IMR-90 (cell line): Measurements from ENCODE around the gene HSD17B10. TPM values are rescaled to one million over a fixed set of nuclear protein-coding genes. Genes with fewer than 3 reads are reported as not detected.
A peak's percentile ranks its signal among the peaks of the same experiment; 100 is the strongest.

Experiments used
- ATAC-seq: fragments of 200-7000 bp; cut with Tn5 transposase; 2 replicates; pipeline ENCODE4 v1.9.1; 2020; ENCODE audit warnings: low read depth, mild to moderate bottlenecking, moderate library complexity
- BruUV-seq: library from RNA; stranded (reverse); fragments of 400-500 nt; replicated peaks from 2 replicates; lab custom pipeline; 2021; lab: Mats Ljungman, UMichigan
- CTCF ChIA-PET: fragments of 300-600 bp; formaldehyde crosslinking; extraction: SDS; loops from one replicate; lab custom pipeline; 2021; ENCODE audit warnings: antibody characterized with exemption; lab: Yijun Ruan, JAX
- POLR2A ChIA-PET: fragments of 300-600 bp; sonication (Branson Sonifier 250); formaldehyde crosslinking; loops from one replicate; lab custom pipeline; 2022; ENCODE audit warnings: antibody characterized with exemption; ENCODE audit not compliant: unreplicated experiment; lab: Charles Lee
- DNase-seq: peaks from one replicate; pipeline ENCODE4 v3.0.0; 2013
- H2AFZ ChIP-seq: replicated peaks from 2 replicates; pipeline ENCODE3; 2013; ENCODE audit warnings: low read length, mild to moderate bottlenecking; ENCODE audit not compliant: poor library complexity
- H2AK5ac ChIP-seq: 2 replicates; pipeline ENCODE4 v1.6.1; 2013; ENCODE audit warnings: low read depth, low read length, inconsistent platforms
- H2AK9ac ChIP-seq: replicated peaks from 2 replicates; pipeline ENCODE3; 2013; ENCODE audit warnings: mild to moderate bottlenecking, low read depth, low read length, moderate library complexity; ENCODE audit not compliant: poor library complexity
- H2BK120ac ChIP-seq: 2 replicates; pipeline ENCODE4 v1.6.1; 2013; ENCODE audit warnings: low read depth, low read length, inconsistent platforms
- H2BK15ac ChIP-seq: 3 replicates; pipeline ENCODE4 v1.6.1; 2013; ENCODE audit warnings: low read depth, low read length, inconsistent platforms
- H2BK20ac ChIP-seq: 2 replicates; pipeline ENCODE4 v1.6.1; 2013; ENCODE audit warnings: low read depth, mild to moderate bottlenecking, inconsistent platforms, low read length, moderate library complexity
- H2BK5ac ChIP-seq: 2 replicates; pipeline ENCODE4 v1.6.1; 2013; ENCODE audit warnings: mild to moderate bottlenecking, low read depth, low read length, inconsistent platforms; ENCODE audit not compliant: poor library complexity, severe bottlenecking
- H3K14ac ChIP-seq: replicated peaks from 2 replicates; pipeline ENCODE4 v1.6.1; 2013; ENCODE audit warnings: low read depth, low read length, inconsistent platforms
- H3K18ac ChIP-seq: 2 replicates; pipeline ENCODE4 v1.6.1; 2013; ENCODE audit warnings: low read depth, low read length, control low read depth
- H3K23ac ChIP-seq: 2 replicates; pipeline ENCODE4 v1.6.1; 2013; ENCODE audit warnings: low read depth, low read length, inconsistent platforms
- H3K27ac ChIP-seq: 2 replicates; pipeline ENCODE4 v1.5.1; 2013; ENCODE audit warnings: mild to moderate bottlenecking, control low read depth, low read length; ENCODE audit not compliant: insufficient read depth
- H3K27me3 ChIP-seq: 2 replicates; pipeline ENCODE4 v1.6.1; 2013; ENCODE audit warnings: low read length; ENCODE audit not compliant: control insufficient read depth, insufficient read depth
- H3K36me3 ChIP-seq: 2 replicates; pipeline ENCODE4 v1.6.1; 2013; ENCODE audit warnings: low read length, mixed read lengths; ENCODE audit not compliant: control insufficient read depth, insufficient read depth
- H3K4ac ChIP-seq: 2 replicates; pipeline ENCODE4 v1.6.1; 2013; ENCODE audit warnings: low read depth, low read length, inconsistent platforms
- H3K4me1 ChIP-seq: 2 replicates; pipeline ENCODE4 v1.6.1; 2013; ENCODE audit warnings: low read length, mixed read lengths; ENCODE audit not compliant: control insufficient read depth, insufficient read depth
- H3K4me2 ChIP-seq: 2 replicates; pipeline ENCODE4 v1.6.1; 2013; ENCODE audit warnings: low read depth, mild to moderate bottlenecking, control low read depth, low read length, moderate library complexity
- H3K4me3 ChIP-seq: 2 replicates; pipeline ENCODE4 v1.5.1; 2013; ENCODE audit warnings: low read depth, mild to moderate bottlenecking, control low read depth, low read length, moderate library complexity; ENCODE audit not compliant: insufficient read depth
- H3K56ac ChIP-seq: 2 replicates; pipeline ENCODE4 v1.6.1; 2013; ENCODE audit warnings: low read length, inconsistent platforms; ENCODE audit not compliant: insufficient read depth; ENCODE audit errors: extremely low read depth
- H3K79me1 ChIP-seq, 2 experiments: 2 replicates each; pipeline ENCODE4 v1.6.1; 2013; ENCODE audit warnings: low read length in 2 of 2, inconsistent platforms in 1 of 2, low read depth in 1 of 2
- H3K9ac ChIP-seq: 2 replicates; pipeline ENCODE4 v1.6.1; 2013; ENCODE audit warnings: low read depth, low read length, control low read depth
- H3K9me1 ChIP-seq: 2 replicates; pipeline ENCODE4 v1.6.1; 2013; ENCODE audit warnings: low read length, inconsistent platforms; ENCODE audit not compliant: insufficient read depth
- H3K9me3 ChIP-seq: 2 replicates; pipeline ENCODE4 v1.6.1; 2013; ENCODE audit warnings: low read length; ENCODE audit not compliant: control insufficient read depth, insufficient read depth
- H4K20me1 ChIP-seq: 2 replicates; pipeline ENCODE4 v1.6.1; 2013; ENCODE audit warnings: low read length, inconsistent platforms; ENCODE audit not compliant: insufficient read depth
- H4K5ac ChIP-seq: 2 replicates; pipeline ENCODE4 v1.6.1; 2013; ENCODE audit warnings: mild to moderate bottlenecking, low read depth, low read length, control low read depth
- H4K8ac ChIP-seq, 2 experiments: 2 replicates each; pipeline ENCODE4 v1.6.1; 2013; ENCODE audit warnings: low read depth in 2 of 2, low read length in 2 of 2, control low read depth in 1 of 2, inconsistent platforms in 1 of 2
- H4K91ac ChIP-seq: 2 replicates; pipeline ENCODE4 v1.6.1; 2013; ENCODE audit warnings: low read depth, low read length, inconsistent platforms; ENCODE audit not compliant: insufficient read depth
- CEBPB ChIP-seq: IDR thresholded peaks from 2 replicates; pipeline ENCODE4 v1.6.1; 2012; ENCODE audit warnings: low read depth, low read length, improper control_type of control experiment
- ELK1 ChIP-seq: fragments of 150-350 bp; IDR thresholded peaks from 2 replicates; pipeline ENCODE4 v1.6.1; 2016; ENCODE audit warnings: low read depth, mild to moderate bottlenecking, low read length, moderate library complexity, borderline replicate concordance
- WGBS, 2 experiments: methylation state at CpG; one replicate each; pipeline versions ENCODE4 v1.1.5 to v1.1.7; 2013; ENCODE audit warnings: missing lambda C conversion rate in 2 of 2; ENCODE audit not compliant: insufficient read length in 1 of 2; ENCODE audit errors: extremely low coverage in 2 of 2; 5-methylcytosine and 5-hydroxymethylcytosine counted together
- dilution Hi-C: fragments of 300-500 bp; cut with HindIII; formaldehyde crosslinking; loops from one replicate; pipeline ENCODE4 v1.14.3; 2018; ENCODE audit warnings: low sequenced_read_pairs; ENCODE audit not compliant: unreplicated experiment
- in situ Hi-C: fragments of 300-500 bp; cut with MboI; formaldehyde crosslinking; loops from 3 replicates; pipeline ENCODE4 v1.14.3; 2019; ENCODE audit warnings: low sequenced_read_pairs, inconsistent platforms, mixed read lengths
- intact Hi-C: fragments of 100-400 bp; cut with micrococcal nuclease; formaldehyde crosslinking; loops from 2 replicates; pipeline ENCODE4 v1.10.0; 2022
- polyA plus RNA-seq, 3 experiments: library from polyadenylated mRNA; depleted of rRNA; stranded (reverse); fragments of >200 nt; gene quantifications; 2 replicates each; pipeline ENCODE4 v1.2.3, GENCODE V29; 2012; ENCODE audit warnings: low replicate concordance in 1 of 3
- total RNA-seq: library from RNA; depleted of rRNA; stranded (reverse); fragments of >200 nt; gene quantifications from 2 replicates; pipeline ENCODE4 v1.2.3, GENCODE V29; 2012

Gene HSD17B10
- total and polyA plus RNA-seq, 2 of the 4 experiments (the other 2 are of a cell fraction): 99.8 to 118 TPM

- DNase-seq (peak; percentile 72), ATAC-seq (peak; percentile 42)
- H3K4ac ChIP-seq: no peak overlapping the region
- TF ChIP-seq ELK1 (no peak), CEBPB (peak; percentile 78)
- H4K91ac ChIP-seq: no peak overlapping the region
- peaks cover 3% of the 10 kb centered on the region; the same call in 1 of the 2 replicates for H3K9me1 ChIP-seq
- H3K4me2 ChIP-seq: no peak overlapping the region
- no peaks in the 10 kb centered on the region for H3K79me1 ChIP-seq
- no peaks in the 10 kb centered on the region for H3K36me3 ChIP-seq
- no peak overlapping the region for H3K23ac ChIP-seq
- no peak overlapping the region for H3K18ac ChIP-seq
- no TSS peak for BruUV-seq
- H4K20me1 ChIP-seq: no peaks in the 10 kb centered on the region
- in situ Hi-C loops (no loop called here), intact Hi-C loops (no loop called here), dilution Hi-C loops (no loop called here)
- no peak overlapping the region for H3K14ac ChIP-seq
- ChIA-PET CTCF (no interaction called here), POLR2A (no interaction called here)
- H2AK9ac ChIP-seq: no peak overlapping the region
- H2BK5ac ChIP-seq: no peak overlapping the region
- no peak overlapping the region for H3K27ac ChIP-seq
- no peak overlapping the region for H2BK15ac ChIP-seq
- H2AFZ ChIP-seq: no peak overlapping the region
- no peak overlapping the region for H4K8ac ChIP-seq
- H3K9me3 ChIP-seq: no peaks in the 10 kb centered on the region
- H4K5ac ChIP-seq: no peak overlapping the region
- H3K4me1 ChIP-seq: no peaks in the 10 kb centered on the region; the same call in 1 of the 2 replicates
- WGBS, 2 experiments: no CpG with 5 or more reads among the region's 2 CpGs
- H3K27me3 ChIP-seq: peaks cover 31% of the 10 kb centered on the region
- no peak overlapping the region for H2BK120ac ChIP-seq
- H3K4me3 ChIP-seq: no peak overlapping the region
- H3K9ac ChIP-seq: no peak overlapping the region
- H2AK5ac ChIP-seq: no peak overlapping the region
- no peak overlapping the region for H3K56ac ChIP-seq
- H2BK20ac ChIP-seq: no peak overlapping the region
Observed at GRCh38 chrX:53476371-53476770, 42.2 kb upstream of the HSD17B10 start.
